CD4-positive, alpha-beta memory T cell (primary cell): ENCODE measurements around the gene RPL36A. TPM values are rescaled to one million over a fixed set of nuclear protein-coding genes. Genes with fewer than 3 reads are reported as not detected.

Experiments
- CTCF ChIA-PET: fragments of 350-600 bp; sonication (Branson Sonifier 250); formaldehyde crosslinking; loops from one replicate; lab custom pipeline; 2021; ENCODE audit warnings: inconsistent platforms; ENCODE audit not compliant: partially characterized antibody; lab: Charles Lee
- POLR2A ChIA-PET: fragments of 350-600 bp; sonication (Branson Sonifier 250); formaldehyde crosslinking; loops from one replicate; lab custom pipeline; 2021; ENCODE audit not compliant: partially characterized antibody; lab: Charles Lee
- DNase-seq, 5 donors: peaks; one replicate each; pipeline versions ENCODE4 v3.0.0 to v3.0.0-alpha.2; 2020 to 2022; ENCODE audit warnings: mixed read lengths in 1 of 5
- H3K27ac ChIP-seq: one replicate; pipeline ENCODE4 v1.7.0; 2013; ENCODE audit warnings: low read depth, low read length
- H3K27me3 ChIP-seq: 2 replicates; pipeline ENCODE4 v1.7.0; 2013; ENCODE audit warnings: mild to moderate bottlenecking, low read length, moderate library complexity; ENCODE audit not compliant: insufficient read depth
- H3K36me3 ChIP-seq: 2 replicates; pipeline ENCODE4 v1.7.0; 2013; ENCODE audit warnings: mild to moderate bottlenecking, low read length, moderate library complexity; ENCODE audit not compliant: insufficient read depth
- H3K4me1 ChIP-seq: 2 replicates; pipeline ENCODE4 v1.7.0; 2013; ENCODE audit warnings: mild to moderate bottlenecking, low read length, moderate library complexity; ENCODE audit not compliant: insufficient read depth
- H3K4me3 ChIP-seq, 2 donors: one replicate each; pipeline ENCODE4 v1.7.0; 2013; ENCODE audit warnings: low read length in 2 of 2, mild to moderate bottlenecking in 1 of 2
- H3K9me3 ChIP-seq, 2 donors: one replicate each; pipeline ENCODE4 v1.7.0; 2013; ENCODE audit warnings: low read length in 2 of 2, control low read depth in 1 of 2; ENCODE audit not compliant: control insufficient read depth in 1 of 2
- H3K27ac Mint-ChIP-seq, 7 donors: one replicate each; pipeline ENCODE4 v1.8.0; 2020 to 2021; ENCODE audit warnings: mixed read lengths in 7 of 7, mild to moderate bottlenecking in 6 of 7, inconsistent platforms in 3 of 7, moderate library complexity in 3 of 7
- H3K27me3 Mint-ChIP-seq, 2 donors: one replicate each; pipeline ENCODE4 v1.8.0; 2020 to 2021; ENCODE audit warnings: mixed read lengths in 2 of 2
- H3K36me3 Mint-ChIP-seq, 2 donors: one replicate each; pipeline ENCODE4 v1.8.0; 2020 to 2021; ENCODE audit warnings: mixed read lengths in 2 of 2, inconsistent platforms in 1 of 2, mild to moderate bottlenecking in 1 of 2
- H3K4me1 Mint-ChIP-seq, 4 donors: one replicate each; pipeline ENCODE4 v1.8.0; 2020 to 2021; ENCODE audit warnings: mixed read lengths in 4 of 4, mild to moderate bottlenecking in 1 of 4
- H3K4me3 Mint-ChIP-seq, 8 donors: one replicate each; pipeline ENCODE4 v1.8.0; 2020 to 2021; ENCODE audit warnings: mixed read lengths in 8 of 8, mild to moderate bottlenecking in 7 of 8, moderate library complexity in 6 of 8, inconsistent platforms in 3 of 8
- H3K9me3 Mint-ChIP-seq, 8 donors: one replicate each; pipeline ENCODE4 v1.8.0; 2020 to 2021; ENCODE audit warnings: mixed read lengths in 8 of 8, mild to moderate bottlenecking in 5 of 8, inconsistent platforms in 3 of 8, moderate library complexity in 1 of 8
- intact Hi-C: fragments of 100-400 bp; cut with micrococcal nuclease; formaldehyde crosslinking; loops from one replicate; pipeline ENCODE4 v1.15.1; 2023
- polyA plus RNA-seq, 2 donors: library from polyadenylated mRNA; unstranded; fragments of 300-500 nt; fragmentation: Illumina TruSeq; gene quantifications; one replicate each; pipeline ENCODE4 v1.2.3, GENCODE V29; 2021
- total RNA-seq, 2 experiments: library from RNA; stranded (reverse); gene quantifications; one replicate each; pipeline ENCODE4 v1.2.3, GENCODE V29; 2021

RPL36A gene
- total and polyA plus RNA-seq, 4 experiments from 2014 or later: 380 to 2,724 (median 1,362) TPM

GRCh38 chrX:101370888-101371504 lies 19.8 kb upstream of the RPL36A start:
- Mint-ChIP-seq H3K4me1 (no peaks in the 10 kb centered on the region), H3K36me3 (no peaks in the 10 kb centered on the region), H3K4me3 (no peak overlapping the region), H3K27ac (no peak overlapping the region), H3K9me3 (no peaks in the 10 kb centered on the region), H3K27me3 (no peaks in the 10 kb centered on the region)
- H3K27me3 ChIP-seq: no peaks in the 10 kb centered on the region
- no peaks in the 10 kb centered on the region for H3K9me3 ChIP-seq
- intact Hi-C loops: no loop called here
- H3K4me3 ChIP-seq: no peak overlapping the region
- POLR2A ChIA-PET: no interaction called here
- DNase-seq: no peak
- H3K27ac ChIP-seq: no peak overlapping the region
- H3K36me3 ChIP-seq: no peaks in the 10 kb centered on the region
- CTCF ChIA-PET: no interaction called here
- H3K4me1 ChIP-seq: no peaks in the 10 kb centered on the region

DNA sequence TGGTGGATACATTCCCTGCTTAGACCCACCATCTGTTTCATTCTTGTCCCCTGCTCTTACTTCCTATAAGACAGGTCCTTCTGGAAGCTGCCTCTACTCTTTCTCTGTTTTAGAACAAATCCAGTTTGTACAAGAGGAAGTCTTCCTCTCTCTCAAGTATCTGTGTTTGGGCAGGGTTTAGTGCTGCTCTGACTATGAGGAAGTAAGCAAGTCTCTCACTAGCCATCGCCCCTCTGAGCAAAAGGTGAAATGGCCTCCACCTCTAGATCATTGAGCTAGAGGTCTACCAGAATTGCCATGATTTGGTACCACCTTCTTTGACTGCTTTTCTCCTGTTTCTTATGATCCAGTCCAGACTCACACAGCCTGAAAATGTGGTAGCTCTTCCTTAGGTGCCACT lies 13.3 kb upstream of the RPL36A start:
- Histone ChIP-seq H3K4me1 (no peaks in the 10 kb centered on the region), H3K36me3 (no peaks in the 10 kb centered on the region), H3K4me3 (no peak overlapping the region), H3K27ac (no peak overlapping the region), H3K9me3 (no peaks in the 10 kb centered on the region), H3K27me3 (no peaks in the 10 kb centered on the region)
- no peaks in the 10 kb centered on the region for H3K36me3 Mint-ChIP-seq
- CTCF ChIA-PET: interaction anchor here (2.0 kb wide), 1 partner anchor 13 kb away, joined by 6 read pairs; the partner anchor contains the start of gene RPL36A
- no peaks in the 10 kb centered on the region for H3K9me3 Mint-ChIP-seq
- H3K27me3 Mint-ChIP-seq: no peaks in the 10 kb centered on the region
- H3K4me1 Mint-ChIP-seq: no peaks in the 10 kb centered on the region
- POLR2A ChIA-PET: no interaction called here
- no peak overlapping the region for H3K27ac Mint-ChIP-seq
- no peak overlapping the region for H3K4me3 Mint-ChIP-seq
- intact Hi-C loops: no loop called here
- no peak for DNase-seq

DNA sequence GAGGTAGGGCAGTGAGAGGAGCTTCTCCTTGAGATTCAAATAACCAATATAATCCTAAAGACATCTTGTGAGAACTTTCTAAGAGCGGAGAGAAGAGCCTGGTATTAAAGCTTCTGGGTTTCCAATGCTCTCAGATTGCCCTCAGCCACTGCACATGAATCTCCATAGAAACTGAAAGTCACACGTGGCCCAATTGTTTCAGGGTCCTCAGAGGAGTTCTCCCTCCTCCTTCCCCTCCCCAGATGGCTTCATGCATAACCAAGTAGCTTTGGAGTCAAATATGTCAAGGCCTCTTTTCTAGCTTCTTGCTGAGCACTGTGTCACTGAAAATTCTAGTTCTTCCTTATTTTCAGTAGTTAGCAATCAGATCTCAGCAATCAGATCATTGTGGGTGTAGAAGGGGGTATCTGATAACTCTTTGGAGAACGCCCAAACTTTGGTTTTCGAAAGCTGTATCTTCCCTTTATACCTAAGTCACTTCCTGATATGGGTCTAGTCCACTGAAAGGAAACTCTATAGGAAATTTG lies 7.1 kb upstream of the RPL36A start:
- Mint-ChIP-seq H3K36me3 (no peaks in the 10 kb centered on the region), H3K4me3 (no peak overlapping the region), H3K27me3 (no peaks in the 10 kb centered on the region), H3K27ac (no peak overlapping the region), H3K9me3 (no peaks in the 10 kb centered on the region), H3K4me1 (no peaks in the 10 kb centered on the region)
- intact Hi-C loops: no loop called here
- no peaks in the 10 kb centered on the region for H3K27me3 ChIP-seq
- no peaks in the 10 kb centered on the region for H3K4me1 ChIP-seq
- POLR2A ChIA-PET: no interaction called here
- no peak for DNase-seq
- H3K9me3 ChIP-seq: no peaks in the 10 kb centered on the region
- CTCF ChIA-PET: no interaction called here
- no peak overlapping the region for H3K4me3 ChIP-seq
- no peak overlapping the region for H3K27ac ChIP-seq
- no peaks in the 10 kb centered on the region for H3K36me3 ChIP-seq

- no peaks in the 10 kb centered on the region for H3K9me3 Mint-ChIP-seq
- no peaks in the 10 kb centered on the region for H3K36me3 Mint-ChIP-seq
- intact Hi-C loops: no loop called here
- ChIA-PET CTCF (no interaction called here), POLR2A (no interaction called here)
- DNase-seq: no peak
- H3K4me3 ChIP-seq: no peak overlapping the region
- H3K27ac ChIP-seq: no peak overlapping the region
- no peak overlapping the region for H3K4me3 Mint-ChIP-seq
- H3K27ac Mint-ChIP-seq: peak overlapping the region in 2 of 7 donors; percentile 9 to 67
- no peaks in the 10 kb centered on the region for H3K36me3 ChIP-seq
- peaks cover 1% of the 10 kb centered on the region for H3K4me1 ChIP-seq
- H3K27me3 ChIP-seq: no peaks in the 10 kb centered on the region
- H3K27me3 Mint-ChIP-seq: no peaks in the 10 kb centered on the region
- H3K9me3 ChIP-seq: no peaks in the 10 kb centered on the region
- peaks cover 0 to 1% (median 0%) of the 10 kb centered on the region in 4 donors for H3K4me1 Mint-ChIP-seq
These were observed 5.7 kb upstream of the RPL36A start for GRCh38 chrX:101385026-101385684.

DNA sequence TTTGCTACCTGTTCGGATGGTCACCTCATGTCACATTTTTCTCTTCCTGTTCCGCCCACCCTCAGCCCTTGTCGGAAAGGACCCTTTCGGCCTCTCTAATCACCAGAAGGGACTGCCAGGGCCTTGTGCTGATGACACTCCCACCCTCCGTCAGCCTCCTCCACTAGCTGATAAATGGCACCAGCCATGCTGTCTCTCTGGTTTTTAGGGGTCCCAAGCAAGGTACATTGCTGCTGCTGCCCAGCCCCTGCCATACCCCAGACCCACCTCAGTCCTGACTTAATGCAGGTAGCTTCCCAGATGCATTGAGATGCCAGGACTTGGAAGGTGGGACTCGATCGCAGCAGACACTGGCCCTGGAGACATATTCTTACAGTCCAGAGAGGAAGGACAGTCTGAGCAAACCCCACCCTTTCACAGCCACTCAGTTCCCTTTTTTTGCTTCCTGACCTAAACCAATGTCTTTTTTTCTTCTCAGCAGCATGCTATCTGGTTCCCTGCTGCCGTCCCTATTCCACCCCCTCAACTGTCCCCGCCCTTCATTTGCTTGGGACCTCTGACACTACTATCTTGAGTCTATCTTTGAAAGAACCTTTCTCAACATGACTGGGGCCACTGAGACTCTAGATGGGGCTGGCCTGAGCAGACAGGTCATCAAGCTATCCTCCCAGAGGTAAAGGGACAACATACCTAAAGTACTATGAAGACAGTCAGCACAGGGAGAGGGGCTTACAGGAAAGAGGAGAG lies 4.8 kb upstream of the RPL36A start, which contains the start of gene BTK:
Gene BTK (minus strand): TSS at position 397 of the 747 bp plus-strand sequence. CDS start 10,907 bp downstream, outside the sequence.
- H3K36me3 ChIP-seq: no peaks in the 10 kb centered on the region
- Mint-ChIP-seq H3K27ac (peak within 1 kb of the TSS in 1 of 7 donors; percentile 9), H3K4me3 (no peak within 1 kb of the TSS), H3K4me1 (peaks cover 0 to 9% (median 0%) of the 10 kb centered on the region in 4 donors), H3K9me3 (no peaks in the 10 kb centered on the region), H3K27me3 (no peaks in the 10 kb centered on the region), H3K36me3 (peaks cover 0 to 2% of the 10 kb centered on the region in 2 donors)
- H3K27me3 ChIP-seq: no peaks in the 10 kb centered on the region
- ChIA-PET POLR2A (no interaction called here), CTCF (no interaction called here)
- no peaks in the 10 kb centered on the region for H3K9me3 ChIP-seq
- H3K4me3 ChIP-seq: no peak within 1 kb of the TSS
- intact Hi-C loops: no loop called here
- no peak within 1 kb of the TSS for H3K27ac ChIP-seq
- DNase-seq: no peak
- H3K4me1 ChIP-seq: peaks cover 5% of the 10 kb centered on the region

DNA sequence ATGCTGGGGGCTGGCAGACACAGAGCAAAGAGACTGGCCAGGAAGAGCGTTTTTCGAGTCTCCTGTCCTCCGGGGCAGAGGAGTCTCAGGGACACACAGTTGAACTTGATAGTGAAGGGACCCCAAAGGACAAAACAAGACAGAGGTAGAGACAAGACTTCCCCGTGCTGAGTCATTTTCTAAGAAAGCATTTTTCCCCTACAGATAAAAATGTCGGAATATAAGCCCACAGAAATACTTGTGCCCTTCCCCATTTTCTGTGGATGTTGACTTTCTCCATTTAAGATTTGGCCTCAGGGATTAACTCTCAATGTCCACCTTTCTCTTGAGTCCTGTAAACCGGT lies 4.3 kb upstream of the RPL36A start:
- intact Hi-C loops: no loop called here
- H3K36me3 ChIP-seq: no peaks in the 10 kb centered on the region
- no peaks in the 10 kb centered on the region for H3K27me3 ChIP-seq
- Mint-ChIP-seq H3K4me3 (no peak overlapping the region), H3K36me3 (peaks cover 0 to 7% of the 10 kb centered on the region in 2 donors), H3K27ac (no peak overlapping the region), H3K27me3 (no peaks in the 10 kb centered on the region), H3K9me3 (no peaks in the 10 kb centered on the region), H3K4me1 (peaks cover 3 to 15% (median 3%) of the 10 kb centered on the region in 4 donors)
- H3K4me3 ChIP-seq: no peak overlapping the region
- H3K4me1 ChIP-seq: peaks cover 6% of the 10 kb centered on the region
- ChIA-PET CTCF (no interaction called here), POLR2A (no interaction called here)
- DNase-seq: no peak
- H3K27ac ChIP-seq: no peak overlapping the region
- H3K9me3 ChIP-seq: no peaks in the 10 kb centered on the region

- DNase-seq: no peak
- no peaks in the 10 kb centered on the region for H3K9me3 ChIP-seq
- intact Hi-C loops: no loop called here
- H3K27me3 ChIP-seq: no peaks in the 10 kb centered on the region
- POLR2A ChIA-PET: no interaction called here
- H3K4me3 ChIP-seq: no peak overlapping the region
- no peak overlapping the region for H3K4me3 Mint-ChIP-seq
- no peaks in the 10 kb centered on the region for H3K9me3 Mint-ChIP-seq
- H3K36me3 Mint-ChIP-seq: peaks cover 0 to 19% of the 10 kb centered on the region in 2 donors
- H3K4me1 Mint-ChIP-seq: peaks cover 8 to 36% (median 14%) of the 10 kb centered on the region in 4 donors
- H3K27ac ChIP-seq: no peak overlapping the region
- CTCF ChIA-PET: interaction anchor here (1.2 kb wide), 2 partner anchors 27 to 37 kb away, joined by 3 to 4 read pairs; no protein-coding TSS in a partner anchor
- H3K27ac Mint-ChIP-seq: no peak overlapping the region
- no peaks in the 10 kb centered on the region for H3K27me3 Mint-ChIP-seq
- peaks cover 15% of the 10 kb centered on the region for H3K4me1 ChIP-seq
- no peaks in the 10 kb centered on the region for H3K36me3 ChIP-seq
These were observed 2.2 kb upstream of the RPL36A start for GRCh38 chrX:101388604-101389003.
